Mesenchymal stem cell (in vitro differentiated cells and primary cell): ENCODE results near the gene ZNF225. TPM values are rescaled to one million over a fixed set of nuclear protein-coding genes. Genes with fewer than 3 reads are reported as not detected.

Experiments
- DNase-seq: peaks from one replicate; pipeline ENCODE4 v3.0.0-alpha.2; 2013
- H2AFZ ChIP-seq: one replicate; pipeline ENCODE4 v1.6.1; 2013; ENCODE audit warnings: low read depth, mild to moderate bottlenecking, control low read depth, inconsistent platforms, low read length, moderate library complexity
- H2AK5ac ChIP-seq: 2 replicates; pipeline ENCODE4 v1.6.1; 2013; ENCODE audit warnings: low read length, moderate library complexity, mild to moderate bottlenecking, inconsistent platforms; ENCODE audit not compliant: severe bottlenecking
- H2BK120ac ChIP-seq: one replicate; pipeline ENCODE4 v1.6.1; 2013; ENCODE audit warnings: low read depth, mild to moderate bottlenecking, inconsistent platforms, low read length, moderate library complexity
- H2BK12ac ChIP-seq, 2 experiments: one replicate each; pipeline ENCODE4 v1.6.1; 2013; ENCODE audit warnings: inconsistent platforms in 2 of 2, low read length in 2 of 2, mild to moderate bottlenecking in 2 of 2, moderate library complexity in 2 of 2, control low read depth in 1 of 2
- H2BK15ac ChIP-seq: one replicate; pipeline ENCODE4 v1.6.1; 2013; ENCODE audit warnings: mild to moderate bottlenecking, low read depth, inconsistent platforms; ENCODE audit not compliant: poor library complexity, severe bottlenecking
- H2BK5ac ChIP-seq: 2 replicates; pipeline ENCODE4 v1.6.1; 2013; ENCODE audit warnings: low read depth, mild to moderate bottlenecking, low read length, control low read depth, inconsistent platforms; ENCODE audit not compliant: poor library complexity, severe bottlenecking
- H3K14ac ChIP-seq, 2 experiments: one replicate each; pipeline ENCODE4 v1.6.1; 2013; ENCODE audit warnings: inconsistent platforms in 2 of 2, low read length in 2 of 2, control low read depth in 1 of 2, mild to moderate bottlenecking in 1 of 2, moderate library complexity in 1 of 2
- H3K18ac ChIP-seq, 2 experiments: one replicate each; pipeline ENCODE4 v1.6.1; 2013; ENCODE audit warnings: inconsistent platforms in 2 of 2, low read length in 2 of 2, control low read depth in 1 of 2, low read depth in 1 of 2, mild to moderate bottlenecking in 1 of 2
- H3K23ac ChIP-seq, 2 experiments: one replicate each; pipeline ENCODE4 v1.6.1; 2013; ENCODE audit warnings: inconsistent platforms in 2 of 2, low read length in 2 of 2, mild to moderate bottlenecking in 2 of 2, moderate library complexity in 2 of 2, control low read depth in 1 of 2
- H3K27ac ChIP-seq: 2 replicates; pipeline ENCODE4 v1.5.1; 2013; ENCODE audit warnings: mild to moderate bottlenecking, moderate library complexity, low read length, control low read depth, inconsistent platforms; ENCODE audit not compliant: poor library complexity, severe bottlenecking
- H3K27me3 ChIP-seq, 2 experiments: 2 replicates each; pipeline versions ENCODE4 v1.6.1 to v1.7.0; 2013; ENCODE audit warnings: low read length in 2 of 2, mild to moderate bottlenecking in 2 of 2, moderate library complexity in 2 of 2, control low read depth in 1 of 2, inconsistent platforms in 1 of 2; ENCODE audit not compliant: control insufficient read depth in 1 of 2, insufficient read depth in 1 of 2
- H3K36me3 ChIP-seq, 2 experiments: 2 replicates each; pipeline versions ENCODE4 v1.6.1 to v1.7.0; 2013; ENCODE audit warnings: low read length in 2 of 2, control low read depth in 1 of 2, inconsistent platforms in 1 of 2, low read depth in 1 of 2, mild to moderate bottlenecking in 1 of 2; ENCODE audit not compliant: insufficient read depth in 2 of 2, control insufficient read depth in 1 of 2
- H3K4ac ChIP-seq, 2 experiments: one replicate each; pipeline ENCODE4 v1.6.1; 2013; ENCODE audit warnings: inconsistent platforms in 2 of 2, low read length in 2 of 2, mild to moderate bottlenecking in 2 of 2, moderate library complexity in 2 of 2, control low read depth in 1 of 2, low read depth in 1 of 2
- H3K4me1 ChIP-seq: 2 replicates; pipeline ENCODE4 v1.6.1; 2013; ENCODE audit warnings: low read depth, low read length, control low read depth; ENCODE audit not compliant: control insufficient read depth, insufficient read depth
- H3K4me2 ChIP-seq: 2 replicates; pipeline ENCODE4 v1.6.1; 2013; ENCODE audit warnings: low read length, mild to moderate bottlenecking, inconsistent platforms; ENCODE audit not compliant: poor library complexity, severe bottlenecking
- H3K4me3 ChIP-seq, 2 experiments: 2 replicates each; pipeline versions ENCODE4 v1.5.1 to v1.7.0; 2013; ENCODE audit warnings: low read length in 2 of 2, mild to moderate bottlenecking in 2 of 2, control low read depth in 1 of 2, low read depth in 1 of 2; ENCODE audit not compliant: insufficient read depth in 1 of 2
- H3K79me1 ChIP-seq: replicated peaks from 2 replicates; pipeline ENCODE4 v1.6.1; 2013; ENCODE audit warnings: mild to moderate bottlenecking, control low read depth, low read length, inconsistent platforms; ENCODE audit not compliant: poor library complexity, severe bottlenecking
- H3K9ac ChIP-seq: 2 replicates; pipeline ENCODE4 v1.7.0; 2013; ENCODE audit warnings: mild to moderate bottlenecking, low read length, moderate library complexity
- H3K9me3 ChIP-seq: 2 replicates; pipeline ENCODE4 v1.7.0; 2013; ENCODE audit warnings: mild to moderate bottlenecking, low read length; ENCODE audit not compliant: control insufficient read depth
- H4K8ac ChIP-seq: one replicate; pipeline ENCODE4 v1.6.1; 2013; ENCODE audit warnings: inconsistent platforms, mild to moderate bottlenecking, low read length, moderate library complexity
- H4K91ac ChIP-seq: one replicate; pipeline ENCODE4 v1.6.1; 2013; ENCODE audit warnings: mild to moderate bottlenecking, low read length, inconsistent platforms
- WGBS: methylation state at CpG from one replicate; pipeline ENCODE4 v1.1.7; 2013; ENCODE audit warnings: mixed read lengths; 5-methylcytosine and 5-hydroxymethylcytosine counted together
- polyA plus RNA-seq, 2 experiments: library from polyadenylated mRNA; stranded (reverse); fragments of 200-250 nt; gene quantifications; one replicate each; pipeline ENCODE4 v1.2.3, GENCODE V29; 2013

Gene ZNF225
- polyA plus RNA-seq (2013, experiment 1 of 2), result 2.1 TPM
- 2.1 TPM for polyA plus RNA-seq (2013, experiment 2 of 2)

DNA sequence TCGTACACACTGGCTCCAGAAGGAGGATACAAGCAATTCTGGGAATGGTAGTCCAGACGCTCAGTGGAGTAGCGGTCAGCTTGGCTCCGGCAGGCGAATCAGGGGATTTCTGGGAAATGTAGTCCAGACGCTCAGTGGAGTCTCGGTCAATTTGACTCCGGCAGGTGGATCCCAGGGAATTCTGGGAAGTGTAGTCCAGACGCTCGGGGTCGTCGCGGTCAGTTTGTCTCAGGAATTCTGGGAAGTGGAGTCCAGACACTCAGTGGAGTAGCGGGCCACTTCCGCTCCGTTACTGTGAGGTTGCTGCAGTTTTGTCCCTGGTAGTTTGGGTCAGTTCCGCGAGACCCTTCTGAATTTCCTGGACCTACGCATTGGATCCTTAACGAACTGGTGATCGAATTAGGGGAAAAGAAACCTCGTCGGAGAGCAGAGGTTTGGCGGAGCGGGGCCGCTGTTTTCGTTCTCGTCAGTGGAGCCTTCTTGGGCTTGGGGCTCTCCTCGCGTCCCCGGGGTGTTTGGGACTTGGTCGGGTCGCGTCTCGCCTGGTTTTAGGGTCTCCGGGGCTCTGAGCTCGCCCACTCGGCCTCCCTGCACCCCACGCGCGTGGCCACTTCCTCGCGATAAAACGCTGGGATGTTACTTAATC is at the start of gene ZNF225:
ZNF225 (plus strand) TSS at position 262 of the 646 bp plus-strand sequence. CDS start 2,429 bp downstream, outside the sequence.
- H4K8ac ChIP-seq, result peak within 1 kb of the TSS; percentile 94
- no peak within 1 kb of the TSS for H2BK5ac ChIP-seq
- H2BK15ac ChIP-seq, result peak within 1 kb of the TSS; percentile 80
- H3K23ac ChIP-seq, result no peak within 1 kb of the TSS
- peak within 1 kb of the TSS; percentile 83 for H3K27ac ChIP-seq
- H3K9ac ChIP-seq, result peak within 1 kb of the TSS; percentile 98
- H3K18ac ChIP-seq, result peak within 1 kb of the TSS; percentile 61 to 77
- H4K91ac ChIP-seq, result no peak within 1 kb of the TSS
- peak within 1 kb of the TSS; percentile 98 for H3K4me2 ChIP-seq
- peak within 1 kb of the TSS; percentile 87 to 92 for H3K4me3 ChIP-seq
- peak within 1 kb of the TSS; percentile 60 to 75 for H3K4ac ChIP-seq
- WGBS, result 0% methylated on average over 44 of the region's 44 CpGs
- peak within 1 kb of the TSS in 1 of 2 experiments; percentile 94 for H3K14ac ChIP-seq
- H2BK12ac ChIP-seq, result no peak within 1 kb of the TSS
- H2AFZ ChIP-seq, result peak within 1 kb of the TSS; percentile 74
- H3K4me1 ChIP-seq, result peaks cover 3% of the 10 kb centered on the region
- H3K9me3 ChIP-seq, result peaks cover 9% of the 10 kb centered on the region
- H2AK5ac ChIP-seq, result no peak within 1 kb of the TSS
- peak; percentile 99 for DNase-seq
- H2BK120ac ChIP-seq, result no peak within 1 kb of the TSS
- peaks cover 10 to 23% of the 10 kb centered on the region in 2 experiments for H3K36me3 ChIP-seq
- peaks cover 23% of the 10 kb centered on the region for H3K79me1 ChIP-seq
- H3K27me3 ChIP-seq, result no peaks in the 10 kb centered on the region

DNA sequence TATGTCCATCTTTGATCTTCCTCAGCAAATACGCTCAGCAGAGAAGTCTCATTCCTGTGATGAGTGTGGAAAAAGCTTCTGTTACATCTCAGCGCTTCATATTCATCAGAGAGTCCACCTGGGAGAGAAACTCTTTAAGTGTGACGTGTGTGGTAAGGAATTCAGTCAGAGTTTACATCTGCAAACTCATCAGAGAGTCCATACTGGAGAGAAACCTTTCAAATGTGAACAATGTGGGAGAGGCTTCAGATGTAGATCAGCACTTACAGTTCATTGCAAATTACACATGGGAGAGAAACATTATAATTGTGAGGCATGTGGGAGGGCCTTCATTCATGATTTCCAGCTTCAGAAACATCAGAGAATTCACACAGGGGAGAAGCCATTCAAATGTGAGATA is 46.9 kb upstream of the ZNF225 start:
- H2BK5ac ChIP-seq, result no peak overlapping the region
- no peak overlapping the region for H3K14ac ChIP-seq
- peak overlapping the region in 1 of 2 experiments; percentile 60 for H3K4me3 ChIP-seq
- no peak overlapping the region for H3K27ac ChIP-seq
- peaks cover 61% of the 10 kb centered on the region for H3K9me3 ChIP-seq
- H3K79me1 ChIP-seq, result no peaks in the 10 kb centered on the region
- peaks cover 30 to 67% of the 10 kb centered on the region in 2 experiments for H3K36me3 ChIP-seq
- no peak overlapping the region for H4K8ac ChIP-seq
- no peak overlapping the region for H2BK15ac ChIP-seq
- H3K4ac ChIP-seq, result no peak overlapping the region
- no peak overlapping the region for H2AFZ ChIP-seq
- WGBS, result 56% methylated on average over 1 of the region's 3 CpGs
- H4K91ac ChIP-seq, result no peak overlapping the region
- H2BK12ac ChIP-seq, result no peak overlapping the region
- no peak overlapping the region for H3K18ac ChIP-seq
- no peak overlapping the region for H3K23ac ChIP-seq
- no peaks in the 10 kb centered on the region for H3K27me3 ChIP-seq
- no peak overlapping the region for H3K4me2 ChIP-seq
- no peak overlapping the region for H2BK120ac ChIP-seq
- no peaks in the 10 kb centered on the region for H3K4me1 ChIP-seq
- no peak overlapping the region for H3K9ac ChIP-seq
- H2AK5ac ChIP-seq, result no peak overlapping the region
- DNase-seq, result no peak

DNA sequence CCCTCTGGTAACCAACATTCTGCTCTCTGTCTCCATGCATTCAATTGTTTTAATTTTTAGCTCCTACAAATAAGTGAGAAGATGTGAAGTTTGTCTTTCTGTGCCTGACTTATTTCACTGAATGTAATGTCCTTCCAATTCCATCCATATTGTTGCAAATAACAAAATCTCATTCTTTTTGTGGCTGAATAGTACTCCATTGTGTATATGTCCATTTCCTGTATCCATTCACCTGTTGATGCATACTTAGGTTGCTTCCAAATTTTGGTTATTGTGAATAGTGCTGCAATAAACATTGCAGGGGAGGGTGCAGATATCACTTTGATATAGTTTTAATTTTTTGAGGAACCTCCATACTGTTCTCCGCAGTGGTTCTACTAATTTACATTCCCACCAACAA is 43.8 kb upstream of the ZNF225 start:
- no peak overlapping the region for H3K4me3 ChIP-seq
- no peak overlapping the region for H3K4ac ChIP-seq

DNA sequence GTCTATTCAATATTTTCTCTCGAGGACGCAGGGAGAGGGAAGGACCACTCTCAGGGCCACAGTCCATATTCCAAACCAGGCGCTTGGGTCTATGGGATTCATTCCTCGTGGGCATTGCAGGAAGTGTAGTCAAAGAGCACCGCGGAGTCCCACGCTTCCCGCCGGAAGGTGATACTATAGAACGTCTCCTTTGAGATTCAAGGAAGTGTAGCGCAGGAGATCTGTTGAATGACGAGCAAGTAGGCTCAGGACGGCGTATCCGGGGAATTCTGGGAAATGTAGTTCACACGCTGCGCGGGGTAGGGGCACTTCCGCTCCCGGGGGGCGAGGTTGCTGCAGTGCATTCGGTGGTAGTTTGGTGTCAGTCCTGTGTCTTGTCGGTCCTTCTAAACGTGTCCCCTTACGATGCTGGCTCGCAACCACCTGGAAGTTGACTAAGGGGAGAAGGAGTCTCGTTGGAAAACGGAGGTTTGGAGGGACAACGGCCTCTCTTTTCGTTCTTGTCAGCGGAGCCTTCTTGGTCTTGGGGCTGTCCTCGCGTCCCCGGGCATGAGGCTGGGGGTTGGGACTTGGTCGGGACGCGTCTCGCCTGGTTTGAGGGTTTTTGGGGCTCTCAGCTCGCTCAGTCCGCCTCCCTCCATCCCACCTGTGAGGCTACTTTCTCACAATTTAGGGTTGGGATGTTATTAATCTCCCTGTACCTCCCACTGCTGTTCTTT is 41.2 kb upstream of the ZNF225 start, which contains the start of gene ZNF284:
ZNF284 (plus strand) TSS at position 336 of the 719 bp plus-strand sequence. CDS start 4,231 bp downstream, outside the sequence.
- no peak within 1 kb of the TSS for H2BK120ac ChIP-seq
- peaks cover 17% of the 10 kb centered on the region for H3K9me3 ChIP-seq
- no peak within 1 kb of the TSS for H2AK5ac ChIP-seq
- peak within 1 kb of the TSS; percentile 77 for H3K4me2 ChIP-seq
- peak within 1 kb of the TSS in 1 of 2 experiments; percentile 5 for H3K14ac ChIP-seq
- H2BK5ac ChIP-seq, result no peak within 1 kb of the TSS
- peak within 1 kb of the TSS; percentile 61 to 67 for H3K18ac ChIP-seq
- WGBS, result 2% methylated on average over 33 of the region's 40 CpGs
- no peak within 1 kb of the TSS for H4K91ac ChIP-seq
- H3K4me3 ChIP-seq, result peak within 1 kb of the TSS; percentile 69 to 99
- peaks cover 16% of the 10 kb centered on the region for H3K79me1 ChIP-seq
- H3K36me3 ChIP-seq, result peaks cover 4 to 14% of the 10 kb centered on the region in 2 experiments
- H2BK15ac ChIP-seq, result peak within 1 kb of the TSS; percentile 41
- no peak within 1 kb of the TSS for H2BK12ac ChIP-seq
- H3K27ac ChIP-seq, result no peak within 1 kb of the TSS
- peak within 1 kb of the TSS; percentile 3 to 28 for H3K4ac ChIP-seq
- no peaks in the 10 kb centered on the region for H3K27me3 ChIP-seq
- H3K4me1 ChIP-seq, result peaks cover 3% of the 10 kb centered on the region
- no peak within 1 kb of the TSS for H3K23ac ChIP-seq
- H4K8ac ChIP-seq, result peak within 1 kb of the TSS; percentile 92
- H2AFZ ChIP-seq, result peak within 1 kb of the TSS; percentile 72
- peak within 1 kb of the TSS; percentile 88 for H3K9ac ChIP-seq
- peak; percentile 94 for DNase-seq

More for the DNA sequence above, 43.8 kb upstream of the ZNF225 start:
- Histone ChIP-seq H3K9ac (no peak overlapping the region), H2BK12ac (no peak overlapping the region), H3K27me3 (no peaks in the 10 kb centered on the region), H2AFZ (no peak overlapping the region), H3K36me3 (peaks cover 18 to 36% of the 10 kb centered on the region in 2 experiments), H3K18ac (no peak overlapping the region), H2BK15ac (no peak overlapping the region), H3K4me2 (no peak overlapping the region), H3K23ac (no peak overlapping the region), H3K79me1 (peaks cover 9% of the 10 kb centered on the region), H2BK120ac (no peak overlapping the region), H2AK5ac (no peak overlapping the region), H2BK5ac (no peak overlapping the region), H3K4me1 (peaks cover 3% of the 10 kb centered on the region), H4K91ac (no peak overlapping the region), H3K9me3 (peaks cover 42% of the 10 kb centered on the region), H3K27ac (no peak overlapping the region), H3K14ac (no peak overlapping the region), H4K8ac (no peak overlapping the region)
- DNase-seq, result no peak
- WGBS, result no CpG with 5 or more reads among the region's 1 CpG
